Astrocyte (in vitro differentiated cells and primary cell): ENCODE measurements around the gene NMT1. TPM values are rescaled to one million over a fixed set of nuclear protein-coding genes. Genes with fewer than 3 reads are reported as not detected.

Experiments
- DNase-seq: peaks from one replicate; pipeline ENCODE4 v3.0.0-alpha.2; 2010; ENCODE audit warnings: low read depth
- FAIRE-seq: peaks from 2 replicates; lab custom pipeline; 2011; peaks lifted over from hg19 to GRCh38; lab: Jason Lieb, UNC
- H2AFZ ChIP-seq: 2 replicates; pipeline ENCODE4 v1.6.0; 2012; ENCODE audit warnings: low read depth, low read length, inconsistent platforms
- H3K27ac ChIP-seq: 2 replicates; pipeline ENCODE4 v1.5.1; 2011; ENCODE audit warnings: low read depth, low read length, inconsistent platforms
- H3K27me3 ChIP-seq: 2 replicates; pipeline ENCODE4 v1.6.0; 2011; ENCODE audit warnings: low read length, inconsistent platforms; ENCODE audit not compliant: insufficient read depth
- H3K36me3 ChIP-seq: 2 replicates; pipeline ENCODE4 v1.5.1; 2011; ENCODE audit warnings: low read length, inconsistent platforms; ENCODE audit not compliant: insufficient read depth
- H3K4me1 ChIP-seq: 2 replicates; pipeline ENCODE4 v1.5.1; 2011; ENCODE audit warnings: low read length, inconsistent platforms; ENCODE audit not compliant: insufficient read depth
- H3K4me2 ChIP-seq: 2 replicates; pipeline ENCODE4 v1.6.0; 2012; ENCODE audit warnings: low read length, inconsistent platforms
- H3K4me3 ChIP-seq: 2 replicates; pipeline ENCODE4 v1.5.1; 2011; ENCODE audit warnings: low read depth, mild to moderate bottlenecking, low read length, inconsistent platforms; ENCODE audit not compliant: insufficient read depth
- H3K79me2 ChIP-seq: 2 replicates; pipeline ENCODE4 v1.6.0; 2012; ENCODE audit warnings: mild to moderate bottlenecking, low read length, inconsistent platforms; ENCODE audit not compliant: insufficient read depth
- H3K9ac ChIP-seq: 2 replicates; pipeline ENCODE4 v1.6.0; 2012; ENCODE audit warnings: mild to moderate bottlenecking, low read length, inconsistent platforms
- H3K9me3 ChIP-seq: 2 replicates; pipeline ENCODE4 v1.5.1; 2012; ENCODE audit warnings: low read depth, mild to moderate bottlenecking, low read length, inconsistent platforms; ENCODE audit not compliant: insufficient read depth
- H4K20me1 ChIP-seq: 2 replicates; pipeline ENCODE4 v1.6.0; 2012; ENCODE audit warnings: low read length, inconsistent platforms; ENCODE audit not compliant: insufficient read depth
- H3K27ac Mint-ChIP-seq: one replicate; pipeline ENCODE4 v1.8.0; 2021; ENCODE audit warnings: mild to moderate bottlenecking, mixed read lengths; ENCODE audit not compliant: unreplicated experiment
- H3K27me3 Mint-ChIP-seq: one replicate; pipeline ENCODE4 v1.8.0; 2021; ENCODE audit warnings: low read depth, mixed read lengths; ENCODE audit not compliant: unreplicated experiment
- H3K36me3 Mint-ChIP-seq: one replicate; pipeline ENCODE4 v1.8.0; 2021; ENCODE audit warnings: low read depth, mixed read lengths; ENCODE audit not compliant: unreplicated experiment
- H3K4me1 Mint-ChIP-seq: one replicate; pipeline ENCODE4 v1.8.0; 2021; ENCODE audit warnings: low read depth, mixed read lengths; ENCODE audit not compliant: unreplicated experiment
- H3K4me3 Mint-ChIP-seq: one replicate; pipeline ENCODE4 v1.8.0; 2021; ENCODE audit warnings: mild to moderate bottlenecking, moderate library complexity, mixed read lengths; ENCODE audit not compliant: unreplicated experiment
- H3K9me3 Mint-ChIP-seq: one replicate; pipeline ENCODE4 v1.8.0; 2021; ENCODE audit warnings: mild to moderate bottlenecking, mixed read lengths; ENCODE audit not compliant: unreplicated experiment
- EZH2 ChIP-seq: IDR thresholded peaks from 2 replicates; pipeline ENCODE4 v1.6.1; 2012; ENCODE audit warnings: mild to moderate bottlenecking, low read length, inconsistent platforms; ENCODE audit not compliant: insufficient read depth
- total RNA-seq: library from RNA; stranded (reverse); gene quantifications from 2 replicates; pipeline ENCODE4 v1.2.1, GENCODE V29; 2021
- TF ChIP-seq, protein P1 (sequence below): IDR thresholded peaks from 2 replicates; pipeline ENCODE4 v1.5.1; 2011; ENCODE audit warnings: low read depth, mild to moderate bottlenecking, inconsistent platforms, low read length, moderate library complexity; ENCODE audit not compliant: insufficient read depth

Gene NMT1
- total RNA-seq, 1 donor from 2014 or later = 114 TPM

DNA sequence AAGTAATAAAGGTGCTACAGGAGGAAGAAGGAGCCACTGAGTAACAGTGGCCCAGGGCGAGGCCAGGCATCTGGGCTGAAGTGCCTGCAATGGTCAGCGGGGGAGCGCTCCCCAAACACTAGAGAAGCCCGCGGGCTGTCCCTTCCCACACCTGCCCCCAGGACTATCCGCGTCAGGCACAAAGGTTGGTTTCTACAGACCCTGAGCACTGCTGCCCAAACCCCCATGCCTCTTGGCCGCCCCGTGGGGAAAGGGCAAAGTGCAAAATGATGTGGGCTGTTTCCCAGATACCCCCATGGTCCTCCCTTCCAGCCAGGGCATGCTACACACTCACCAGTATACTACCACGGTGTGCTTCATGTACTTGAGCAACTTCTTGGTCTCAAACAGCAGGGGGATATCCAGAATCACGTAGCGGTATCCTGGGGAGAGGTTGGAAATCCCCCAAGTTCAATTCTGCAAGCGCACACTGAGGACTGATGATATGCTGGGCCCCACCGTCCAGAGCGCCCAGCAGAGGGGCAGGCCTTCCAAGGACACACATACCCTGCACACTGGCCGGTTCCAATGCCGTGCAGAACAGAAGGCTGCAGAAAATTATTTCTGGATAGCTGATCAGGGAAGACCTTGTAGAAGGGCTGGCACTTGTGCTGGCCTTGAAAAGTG is 31.2 kb upstream of the NMT1 start:
- Histone ChIP-seq H3K9me3 (no peaks in the 10 kb centered on the region), H3K36me3 (peaks cover 12% of the 10 kb centered on the region), H2AFZ (no peak overlapping the region), H3K79me2 (no peaks in the 10 kb centered on the region), H3K4me2 (no peak overlapping the region), H3K27me3 (no peaks in the 10 kb centered on the region), H3K4me3 (no peak overlapping the region), H4K20me1 (peaks cover 4% of the 10 kb centered on the region), H3K9ac (no peak overlapping the region), H3K27ac (no peak overlapping the region), H3K4me1 (no peaks in the 10 kb centered on the region)
- TF ChIP-seq, protein P1, sequence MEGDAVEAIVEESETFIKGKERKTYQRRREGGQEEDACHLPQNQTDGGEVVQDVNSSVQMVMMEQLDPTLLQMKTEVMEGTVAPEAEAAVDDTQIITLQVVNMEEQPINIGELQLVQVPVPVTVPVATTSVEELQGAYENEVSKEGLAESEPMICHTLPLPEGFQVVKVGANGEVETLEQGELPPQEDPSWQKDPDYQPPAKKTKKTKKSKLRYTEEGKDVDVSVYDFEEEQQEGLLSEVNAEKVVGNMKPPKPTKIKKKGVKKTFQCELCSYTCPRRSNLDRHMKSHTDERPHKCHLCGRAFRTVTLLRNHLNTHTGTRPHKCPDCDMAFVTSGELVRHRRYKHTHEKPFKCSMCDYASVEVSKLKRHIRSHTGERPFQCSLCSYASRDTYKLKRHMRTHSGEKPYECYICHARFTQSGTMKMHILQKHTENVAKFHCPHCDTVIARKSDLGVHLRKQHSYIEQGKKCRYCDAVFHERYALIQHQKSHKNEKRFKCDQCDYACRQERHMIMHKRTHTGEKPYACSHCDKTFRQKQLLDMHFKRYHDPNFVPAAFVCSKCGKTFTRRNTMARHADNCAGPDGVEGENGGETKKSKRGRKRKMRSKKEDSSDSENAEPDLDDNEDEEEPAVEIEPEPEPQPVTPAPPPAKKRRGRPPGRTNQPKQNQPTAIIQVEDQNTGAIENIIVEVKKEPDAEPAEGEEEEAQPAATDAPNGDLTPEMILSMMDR = no peak
- TF ChIP-seq EZH2 = no peak
- DNase-seq (no peak), FAIRE-seq (no peak)
- H3K36me3 Mint-ChIP-seq = peaks cover 24% of the 10 kb centered on the region
- no peaks in the 10 kb centered on the region for H3K9me3 Mint-ChIP-seq
- H3K27ac Mint-ChIP-seq = no peak overlapping the region
- no peaks in the 10 kb centered on the region for H3K27me3 Mint-ChIP-seq
- H3K4me1 Mint-ChIP-seq = peaks cover 10% of the 10 kb centered on the region
- no peak overlapping the region for H3K4me3 Mint-ChIP-seq

DNA sequence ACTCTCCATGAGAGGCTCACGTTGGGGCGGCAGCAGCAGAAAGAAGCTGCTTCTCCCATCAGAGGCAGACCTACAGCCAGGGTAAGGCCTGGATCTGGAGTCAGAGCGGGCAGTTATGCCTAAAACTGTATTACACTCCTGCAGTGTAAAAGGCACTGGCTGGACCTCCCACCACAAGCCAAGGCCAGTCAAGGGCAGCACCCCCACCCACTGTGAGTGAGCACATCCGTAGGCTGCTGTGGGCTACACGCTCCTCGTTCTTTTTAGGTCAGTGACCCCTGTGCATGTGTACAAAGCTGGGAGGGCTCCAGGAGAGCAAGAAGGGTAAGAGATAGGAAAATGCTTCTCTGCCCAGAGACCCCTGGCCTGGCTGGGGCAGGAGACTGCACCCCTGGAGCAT is 30.4 kb upstream of the NMT1 start:
- no peaks in the 10 kb centered on the region for H3K27me3 ChIP-seq
- TF ChIP-seq, protein P1 = no peak
- TF ChIP-seq EZH2 = no peak
- no peaks in the 10 kb centered on the region for H3K27me3 Mint-ChIP-seq
- H3K4me1 ChIP-seq = no peaks in the 10 kb centered on the region
- H3K9me3 ChIP-seq = no peaks in the 10 kb centered on the region
- DNase-seq (no peak), FAIRE-seq (no peak)
- no peak overlapping the region for H3K27ac Mint-ChIP-seq
- peaks cover 8% of the 10 kb centered on the region for H4K20me1 ChIP-seq
- no peak overlapping the region for H3K4me3 ChIP-seq
- peaks cover 24% of the 10 kb centered on the region for H3K36me3 Mint-ChIP-seq
- no peak overlapping the region for H2AFZ ChIP-seq
- no peak overlapping the region for H3K4me3 Mint-ChIP-seq
- H3K79me2 ChIP-seq = no peaks in the 10 kb centered on the region
- peaks cover 10% of the 10 kb centered on the region for H3K4me1 Mint-ChIP-seq
- H3K9me3 Mint-ChIP-seq = no peaks in the 10 kb centered on the region
- H3K27ac ChIP-seq = no peak overlapping the region
- no peak overlapping the region for H3K4me2 ChIP-seq
- no peak overlapping the region for H3K9ac ChIP-seq
- peaks cover 12% of the 10 kb centered on the region for H3K36me3 ChIP-seq
